GM21529 (cell line): ENCODE measurements around the gene DOCK9.

ENCODE experiments used
- ATAC-seq: cut with Tn5 transposase; IDR thresholded peaks from one replicate; pipeline ENCODE4 v1.9.1; 2021; ENCODE audit not compliant: unreplicated experiment

Gene DOCK9

GRCh38 chr13:98860491-98860890 lies 117.4 kb downstream of the DOCK9 start:
- ATAC-seq: no peak

- ATAC-seq: no peak
Measured at GRCh38 chr13:98858191-98858590, 119.7 kb downstream of the DOCK9 start.

DNA sequence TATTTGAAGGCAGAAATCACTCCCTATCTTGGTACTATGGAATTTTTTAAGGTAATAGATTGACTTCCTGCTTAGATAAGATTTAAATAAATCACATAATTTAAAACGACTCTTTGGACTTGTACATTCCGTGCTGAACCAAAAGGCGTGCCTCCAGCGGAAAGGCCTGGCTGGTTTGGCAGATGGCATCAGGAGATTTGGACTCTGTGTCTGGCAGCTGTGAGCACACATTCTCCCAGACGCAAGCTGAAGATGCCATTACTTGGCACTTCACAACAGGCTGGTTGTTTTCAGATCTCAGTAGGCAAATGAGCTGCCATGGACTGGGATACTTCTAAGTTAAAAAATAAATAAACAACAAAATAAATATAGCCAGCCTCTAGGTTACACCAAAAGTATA lies 120.9 kb downstream of the DOCK9 start:
- ATAC-seq: no peak

DNA sequence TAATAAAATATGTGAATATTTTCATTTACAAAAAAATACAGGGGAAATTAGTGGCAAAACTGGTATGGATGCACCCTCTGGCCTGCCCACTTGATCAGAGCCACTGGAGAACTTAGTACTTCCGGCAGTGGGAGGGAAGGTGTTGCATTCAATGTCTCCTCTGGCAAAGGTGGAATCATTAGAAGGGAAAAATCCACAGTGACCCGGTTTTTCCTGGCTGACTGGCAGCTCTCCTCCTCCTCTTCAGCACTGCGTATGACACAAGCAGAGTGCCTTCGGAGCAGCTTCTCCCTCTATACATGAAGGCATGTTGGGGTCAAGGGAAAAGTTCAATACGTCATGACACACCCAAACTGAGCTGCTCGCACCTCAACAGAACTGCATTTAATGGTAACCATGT lies 123.4 kb downstream of the DOCK9 start:
- no peak for ATAC-seq

GRCh38 chr13:98853771-98854221 lies 124.1 kb downstream of the DOCK9 start:
- ATAC-seq: peak; percentile 100

DNA sequence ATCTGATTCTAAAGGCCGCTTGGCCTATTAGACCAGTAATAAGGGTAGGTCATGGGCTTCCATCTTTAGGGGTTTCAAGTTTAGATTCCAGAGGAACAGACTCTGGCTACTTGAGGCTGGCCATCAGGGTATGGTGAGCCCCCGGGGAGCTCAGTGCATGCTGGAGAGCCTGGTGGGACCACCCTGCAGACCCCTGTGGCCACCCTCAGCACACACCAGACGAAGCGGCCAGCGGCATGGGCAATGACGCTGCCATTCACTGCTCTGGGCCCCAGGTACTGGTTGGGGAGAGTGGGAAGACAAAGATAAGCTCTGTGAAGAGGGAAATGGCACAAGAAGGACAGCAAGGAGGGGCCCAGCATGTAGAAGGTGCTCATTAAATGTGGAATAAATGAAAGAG lies 126.6 kb downstream of the DOCK9 start:
- ATAC-seq: no peak

DNA sequence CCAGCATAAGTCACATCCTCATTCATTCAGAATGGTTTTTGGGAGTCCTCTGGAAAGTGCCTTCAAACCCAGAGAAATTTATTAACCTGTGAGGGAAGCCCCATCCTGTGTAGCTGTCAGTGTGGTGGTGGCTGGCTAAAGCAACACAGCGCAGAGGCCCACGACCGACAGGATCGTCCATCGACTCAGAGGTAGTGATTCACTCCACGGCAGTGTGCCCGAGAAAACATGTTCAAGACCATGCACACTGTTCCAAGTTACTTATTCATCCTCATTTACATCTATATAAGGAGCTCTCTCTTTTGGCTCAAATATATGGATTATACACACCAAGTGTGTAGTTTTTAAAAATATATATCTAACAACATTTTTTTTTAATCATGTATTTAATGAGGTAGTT lies 129.1 kb downstream of the DOCK9 start:
- ATAC-seq: no peak

DNA sequence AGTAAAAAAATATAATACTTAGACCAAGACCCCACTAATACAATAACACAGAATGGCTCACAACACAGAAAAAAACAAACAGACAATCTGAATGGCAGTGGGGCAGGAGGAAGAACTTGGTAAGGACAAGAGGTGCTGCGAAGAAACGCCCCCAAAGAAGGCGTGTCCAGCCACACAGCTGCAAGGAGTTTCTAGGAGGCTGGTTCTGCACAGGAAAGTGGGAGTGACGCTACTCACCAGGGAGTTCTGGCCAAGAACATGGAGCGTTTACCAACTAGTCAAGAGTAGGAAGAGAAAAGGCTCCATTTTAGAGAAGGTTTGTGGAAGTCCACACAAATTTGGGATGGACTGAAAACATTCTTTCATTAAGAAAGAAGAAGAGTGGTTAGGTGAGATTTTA lies 130.1 kb downstream of the DOCK9 start:
- no peak for ATAC-seq

DNA sequence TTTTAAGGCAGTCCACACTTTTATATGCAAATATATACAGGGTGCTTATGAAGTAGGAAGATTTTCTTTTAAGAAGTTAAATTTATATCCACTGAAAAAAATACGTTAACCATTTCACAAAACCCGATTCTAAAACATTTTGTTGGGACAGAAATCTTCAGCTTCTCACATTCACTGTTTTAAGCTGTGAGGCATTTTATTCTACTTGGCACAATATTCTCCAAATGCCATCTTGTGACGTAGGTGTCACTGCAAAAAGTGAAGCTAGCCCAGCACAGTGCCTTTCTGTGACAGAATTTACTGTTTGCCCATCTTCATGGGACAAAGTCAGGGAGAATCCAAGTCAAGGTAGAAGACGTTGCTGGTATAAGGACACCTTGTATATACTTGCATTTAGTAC lies 130.9 kb downstream of the DOCK9 start:
- no peak for ATAC-seq

DNA sequence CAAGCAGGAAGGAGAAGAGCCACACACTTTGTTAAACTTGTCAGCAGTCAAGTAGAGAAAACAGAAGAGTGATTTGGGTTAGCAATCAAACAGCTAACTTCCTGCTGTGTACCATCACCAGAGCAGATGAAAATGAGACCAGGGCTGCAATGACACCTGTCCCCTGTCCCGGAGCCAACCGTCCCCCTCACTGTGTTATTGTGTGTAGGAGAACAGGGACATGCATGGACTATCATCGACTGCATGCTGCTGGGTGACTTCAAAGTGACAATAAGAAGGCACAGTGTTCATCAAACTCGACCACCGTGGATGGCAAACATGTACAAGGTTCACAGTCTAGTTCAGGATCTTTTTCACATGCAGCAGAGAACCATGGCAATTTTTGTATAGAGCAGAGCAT lies 131.3 kb downstream of the DOCK9 start:
- ATAC-seq: no peak

DNA sequence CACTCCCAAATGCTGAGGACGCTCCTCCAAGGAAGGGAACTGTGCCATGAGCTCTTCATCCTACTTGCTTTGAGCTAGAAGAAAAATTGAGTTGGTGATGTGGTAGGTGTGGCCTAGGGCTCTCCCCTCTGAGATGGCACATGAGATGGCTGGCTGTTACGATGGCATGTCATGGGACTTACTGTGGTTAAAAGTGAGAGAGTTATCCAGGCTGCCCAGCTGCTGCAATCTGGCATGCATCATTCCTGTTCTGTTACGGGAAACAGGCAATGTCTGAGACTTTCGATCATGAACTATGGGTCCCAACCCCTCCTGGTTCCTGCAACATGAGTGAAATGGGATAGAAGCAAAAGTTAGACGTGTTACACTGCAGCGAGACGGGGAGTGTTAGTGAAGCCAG lies 132.1 kb downstream of the DOCK9 start:
- no peak for ATAC-seq

DNA sequence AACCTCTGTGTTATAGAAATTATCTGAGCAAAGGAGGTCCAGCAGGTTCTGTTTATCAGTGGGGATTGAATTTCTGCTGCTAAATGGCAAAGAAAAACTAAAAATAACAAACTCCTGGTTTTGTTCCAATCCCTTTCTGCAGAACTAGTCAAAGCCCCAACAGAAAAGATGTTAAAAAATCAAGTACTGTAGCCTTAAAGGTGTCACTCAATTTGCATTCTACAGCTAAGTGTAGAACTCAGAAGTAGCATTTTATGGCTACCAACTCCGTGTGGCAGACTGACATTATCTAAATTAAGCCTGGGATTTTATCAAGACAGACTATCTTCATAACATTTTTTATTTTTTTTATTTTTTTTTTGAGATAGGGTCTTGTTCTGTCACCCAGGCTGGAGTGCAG lies 133.8 kb downstream of the DOCK9 start:
- ATAC-seq: no peak

- no peak for ATAC-seq
Measured at GRCh38 chr13:98843482-98843877, 134.4 kb downstream of the DOCK9 start.

- peak; percentile 94 for ATAC-seq
Measured at GRCh38 chr13:98842858-98843481, 134.9 kb downstream of the DOCK9 start.

- no peak for ATAC-seq
Measured at GRCh38 chr13:98842070-98842469, 135.8 kb downstream of the DOCK9 start.

DNA sequence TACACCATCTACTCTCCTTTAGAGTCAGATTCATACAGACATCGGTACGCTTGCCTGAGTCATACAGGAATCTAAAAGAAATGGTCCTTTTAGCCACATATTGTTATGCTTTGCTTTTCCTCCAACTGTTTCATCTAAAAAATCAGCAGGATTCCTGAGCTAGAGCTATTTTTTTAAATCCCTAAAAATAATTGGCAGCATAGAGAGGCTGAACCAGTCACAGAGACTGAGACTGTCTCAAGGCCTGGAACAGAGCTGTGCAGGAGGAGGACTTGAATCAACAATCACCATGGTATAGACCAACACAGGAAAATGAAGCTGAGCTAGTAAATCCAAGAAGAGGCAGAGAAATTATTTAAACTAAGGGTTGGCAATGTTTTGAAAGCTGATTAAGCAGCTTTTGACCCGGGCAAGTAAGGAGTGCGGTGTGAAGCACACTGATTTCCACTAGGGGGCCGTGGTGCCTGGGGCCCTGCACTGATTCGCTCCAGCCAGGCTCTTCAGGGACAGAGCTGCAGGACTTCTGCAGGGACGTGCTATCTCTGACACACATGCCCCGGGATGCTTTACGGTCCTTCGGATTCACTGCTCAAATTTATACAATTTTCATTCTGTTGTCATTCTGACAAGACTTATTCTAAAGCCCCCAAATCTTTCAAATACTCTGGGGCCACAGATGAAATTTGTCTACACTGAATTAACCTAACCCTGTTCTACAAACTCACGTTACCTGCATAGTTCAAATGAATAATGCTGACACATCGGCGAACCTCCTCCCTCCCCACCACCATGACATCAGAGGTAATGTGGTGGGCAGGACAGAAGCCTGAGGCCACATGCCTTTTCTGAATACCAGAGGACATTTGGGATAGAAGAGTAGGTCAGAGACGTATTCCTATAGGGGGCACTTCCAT lies 137.8 kb downstream of the DOCK9 start:
- ATAC-seq: peak; percentile 89

GRCh38 chr13:98838776-98839175 lies 139.1 kb downstream of the DOCK9 start:
- no peak for ATAC-seq

DNA sequence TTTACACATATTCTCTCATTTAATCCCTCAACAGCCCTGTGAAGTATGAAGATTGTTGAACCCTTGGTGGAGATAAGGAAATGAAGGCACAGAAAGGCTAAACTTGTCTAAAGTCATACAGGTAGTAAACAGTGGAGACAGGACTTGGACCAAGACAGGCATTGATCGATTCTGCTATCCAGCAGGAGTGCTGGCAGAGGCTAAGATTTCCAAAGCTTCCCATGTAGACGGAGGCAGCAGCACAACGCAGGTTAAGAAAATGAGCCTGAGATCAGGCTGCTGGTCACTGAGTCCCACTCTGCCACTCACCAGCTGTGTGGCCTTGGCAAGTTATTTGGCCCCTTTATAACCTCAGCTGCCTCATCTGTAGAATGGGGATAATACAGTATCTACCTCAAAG lies 140.0 kb downstream of the DOCK9 start:
- no peak for ATAC-seq

- no peak for ATAC-seq
Measured at GRCh38 chr13:98835156-98835555, 142.7 kb downstream of the DOCK9 start.

DNA sequence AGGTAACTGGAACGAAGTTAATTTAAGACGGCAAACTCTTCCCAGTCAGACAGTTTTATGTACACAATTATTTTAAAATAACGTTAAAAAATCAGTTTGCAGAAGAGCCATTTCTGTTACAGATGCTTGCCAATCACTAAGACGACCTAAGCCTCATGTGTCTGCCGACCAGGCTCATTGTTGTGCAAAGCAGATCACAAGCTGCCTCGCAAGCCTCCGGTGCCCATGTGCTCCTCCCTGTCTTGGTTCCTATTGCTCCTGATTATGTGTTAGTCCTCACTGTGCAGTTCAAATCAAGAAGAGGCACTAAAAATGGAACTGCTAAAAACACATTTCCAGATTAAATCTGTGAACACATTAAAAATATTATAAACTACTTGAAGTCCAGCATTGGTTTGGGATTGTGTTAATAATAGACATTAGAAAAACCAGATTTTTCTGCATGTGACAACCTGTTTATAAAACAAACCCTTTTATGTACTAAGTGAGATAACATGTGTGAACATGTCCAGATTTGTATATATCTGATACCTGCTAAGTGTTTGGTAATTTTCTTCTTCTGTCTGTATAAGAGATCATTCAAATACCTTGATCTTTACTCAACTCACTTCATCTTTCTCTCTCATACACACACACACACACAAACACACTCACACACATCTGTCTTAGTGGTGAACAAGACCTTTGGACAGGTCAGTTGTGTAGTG lies 143.5 kb downstream of the DOCK9 start:
- ATAC-seq: no peak

- ATAC-seq: no peak
Measured at GRCh38 chr13:98831236-98831635, 146.6 kb downstream of the DOCK9 start.

DNA sequence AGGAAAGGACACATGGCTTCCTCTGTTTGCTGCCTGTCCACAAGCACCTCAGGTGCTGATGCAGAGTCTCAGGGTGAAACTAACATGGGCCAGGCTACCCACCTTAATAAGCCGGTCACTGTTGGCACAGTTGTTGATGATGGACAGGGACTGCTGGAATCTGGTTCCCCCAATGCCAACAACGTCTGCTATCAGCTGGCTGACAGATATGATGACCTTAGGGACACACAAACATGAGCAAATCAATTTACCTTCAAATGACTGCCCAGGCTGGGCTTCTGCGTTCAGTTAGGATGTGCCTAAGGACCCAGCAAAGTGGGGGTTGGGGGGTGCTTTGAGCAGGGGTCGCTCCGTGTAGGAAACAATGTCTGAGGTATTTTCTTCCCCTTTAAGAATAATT lies 148.3 kb downstream of the DOCK9 start:
- no peak for ATAC-seq
